ENCODE data around the gene HOPX. TPM values are rescaled to one million over a fixed set of nuclear protein-coding genes. Genes with fewer than 3 reads are reported as not detected.

HOPX gene
- total and polyA plus RNA-seq, 2 of the 8 experiments (the other 6 are each of a cell fraction or from before 2014, with no cell fraction given): not detected

- TF ChIP-seq CEBPB (IDR thresholded peaks at IDR 0.05; ENCODE audit: low read depth, low read length): no peak
- no peak for TF ChIP-seq MAFK (IDR thresholded peaks at IDR 0.05; ENCODE audit: low read depth, low read length)
These were observed 50.0 kb downstream of the HOPX start (continued) for GRCh38 chr4:56630876-56631666.

Data from H1 (cell line).